Adipose tissue (tissue), 3 donors: ENCODE results near the gene RANBP9. TPM values are rescaled to one million over a fixed set of nuclear protein-coding genes. Genes with fewer than 3 reads are reported as not detected.

Experiments
- H3K27ac ChIP-seq: one replicate; pipeline ENCODE4 v1.5.1; 2013; ENCODE audit warnings: low read depth, low read length
- WGBS, 3 donors: extraction: QIAGEN DNeasy Blood & Tissue Kit; methylation state at CpG; one replicate each; pipeline ENCODE4 v1.1.7; 2013; 5-methylcytosine and 5-hydroxymethylcytosine counted together
- polyA plus RNA-seq, 3 donors: library from polyadenylated mRNA; stranded (reverse); fragments of 200-250 nt; gene quantifications; one replicate each; pipeline ENCODE4 v1.2.3, GENCODE V29; 2013
- donor health status: healthy with polysubstance abuse.
- donor health status: Bipolar disorder and iron deficiency.
- donor health status: healthy.

RANBP9 gene
- polyA plus RNA-seq, 3 donors, result 10.6 to 24.9 (median 20.7) TPM

GRCh38 chr6:13629459-13630116 is 82.0 kb downstream of the RANBP9 start:
- WGBS, 3 donors, result 50 to 69% (median 60%) methylated on average over 4 of the region's 4 CpGs
- no peak overlapping the region for H3K27ac ChIP-seq

- WGBS, 3 donors, result 62 to 74% (median 70%) methylated on average over 4 of the region's 4 CpGs
- no peak overlapping the region for H3K27ac ChIP-seq
Measured at GRCh38 chr6:13624871-13625288, 86.8 kb downstream of the RANBP9 start.

GRCh38 chr6:13617066-13617465 is 94.6 kb downstream of the RANBP9 start:
- WGBS, 3 donors, result 81 to 88% (median 81%) methylated on average over 2 of the region's 2 CpGs
- H3K27ac ChIP-seq, result no peak overlapping the region

GRCh38 chr6:13615792-13616120 is 95.9 kb downstream of the RANBP9 start:
- no peak overlapping the region for H3K27ac ChIP-seq
- WGBS, 3 donors, result 0 to 1% (median 1%) methylated on average over 14 of the region's 14 CpGs

GRCh38 chr6:13614926-13615791 is 96.5 kb downstream of the RANBP9 start, which contains the start of gene NOL7:
NOL7 (plus strand) TSS chr6:13615335; CDS start chr6:13615359, 24 bp downstream.
- 0% methylated on average over 78 to 85 of the region's 85 CpGs for WGBS, 3 donors
- peak within 1 kb of the TSS; percentile 70 for H3K27ac ChIP-seq

GRCh38 chr6:13614126-13614925 is 97.3 kb downstream of the RANBP9 start:
- H3K27ac ChIP-seq, result peak overlapping the region; percentile 70
- WGBS, 3 donors, result 4 to 7% (median 7%) methylated on average over 38 of the region's 38 CpGs

GRCh38 chr6:13613029-13613594 is 98.5 kb downstream of the RANBP9 start:
- 58 to 80% (median 67%) methylated on average over 3 of the region's 3 CpGs for WGBS, 3 donors
- H3K27ac ChIP-seq, result no peak overlapping the region

GRCh38 chr6:13611715-13612114 is 99.9 kb downstream of the RANBP9 start:
- no peak overlapping the region for H3K27ac ChIP-seq
- 53 to 72% (median 59%) methylated on average over 4 of the region's 4 CpGs for WGBS, 3 donors

- H3K27ac ChIP-seq, result no peak overlapping the region
- 87 to 95% (median 93%) methylated on average over 4 of the region's 4 CpGs for WGBS, 3 donors
Measured at GRCh38 chr6:13605634-13606033, 106.0 kb downstream of the RANBP9 start.

GRCh38 chr6:13604546-13605416 is 106.9 kb downstream of the RANBP9 start:
- no peak overlapping the region for H3K27ac ChIP-seq
- WGBS, 3 donors, result 64 to 90% (median 83%) methylated on average over 2 of the region's 2 CpGs

GRCh38 chr6:13604135-13604534 is 107.5 kb downstream of the RANBP9 start:
- 81 to 88% (median 88%) methylated on average over 4 of the region's 4 CpGs for WGBS, 3 donors
- no peak overlapping the region for H3K27ac ChIP-seq

- WGBS, 3 donors, result 92 to 95% (median 94%) methylated on average over 6 of the region's 6 CpGs
- no peak overlapping the region for H3K27ac ChIP-seq
Measured at GRCh38 chr6:13600036-13600435, 111.6 kb downstream of the RANBP9 start.

- WGBS, 3 donors, result 95 to 96% (median 95%) methylated on average over 4 of the region's 4 CpGs
- H3K27ac ChIP-seq, result no peak overlapping the region
Measured at GRCh38 chr6:13597073-13597472, 114.6 kb downstream of the RANBP9 start.

GRCh38 chr6:13593720-13594119 is 117.9 kb downstream of the RANBP9 start:
- 89 to 91% (median 91%) methylated on average over 6 of the region's 6 CpGs for WGBS, 3 donors
- H3K27ac ChIP-seq, result no peak overlapping the region

GRCh38 chr6:13593103-13593502 is 118.5 kb downstream of the RANBP9 start:
- WGBS, 3 donors, result 82 to 90% (median 88%) methylated on average over 6 of the region's 6 CpGs
- no peak overlapping the region for H3K27ac ChIP-seq

- 92 to 96% (median 94%) methylated on average over 21 of the region's 21 CpGs for WGBS, 3 donors
Measured at GRCh38 chr6:13591205-13591921, 120.3 kb downstream of the RANBP9 start.

GRCh38 chr6:13590574-13591153 is 121.0 kb downstream of the RANBP9 start:
- no peak overlapping the region for H3K27ac ChIP-seq
- WGBS, 3 donors, result 88 to 97% (median 92%) methylated on average over 1 of the region's 1 CpG

More at GRCh38 chr6:13591205-13591921, 120.3 kb downstream of the RANBP9 start:
- H3K27ac ChIP-seq, result no peak overlapping the region
